Pons (tissue), 1 donor: ENCODE results near the gene THEM5.

Experiments
- DNase-seq: peaks from one replicate; pipeline ENCODE4 v3.0.0-alpha.2; 2016; ENCODE audit warnings: low spot score

THEM5 gene

DNA sequence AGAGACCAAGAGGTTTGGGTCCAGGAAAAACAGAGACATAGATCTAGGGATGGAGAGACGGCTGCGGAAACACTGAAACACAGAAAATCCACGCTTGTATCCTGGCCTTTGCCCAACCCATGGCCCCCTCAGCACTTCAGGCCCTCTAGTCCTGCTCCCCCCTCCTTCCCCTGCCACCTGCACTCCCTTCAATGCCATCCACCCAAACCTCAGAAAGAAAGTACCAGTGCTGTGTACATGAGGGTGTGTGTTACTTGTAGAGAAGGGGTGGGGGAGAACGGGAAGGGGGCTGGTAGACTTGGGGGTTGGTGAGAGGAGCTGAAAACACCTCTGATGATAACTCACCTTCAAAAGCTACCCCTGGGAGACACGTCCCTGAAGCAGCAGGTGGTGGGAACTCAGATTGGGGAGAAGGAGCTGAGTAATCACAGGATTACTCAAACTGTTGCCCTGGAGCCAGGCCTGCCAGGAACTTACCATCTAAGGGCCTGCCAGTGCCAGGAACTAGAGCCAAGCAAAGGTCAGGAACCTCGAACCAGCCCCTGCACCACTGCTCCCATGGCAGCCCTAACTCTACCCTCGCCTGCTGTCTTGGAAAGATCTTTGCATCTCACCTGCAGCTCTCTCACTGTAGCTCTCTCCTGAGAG, 33.4 kb downstream of the THEM5 start:
- DNase-seq = no peak

DNA sequence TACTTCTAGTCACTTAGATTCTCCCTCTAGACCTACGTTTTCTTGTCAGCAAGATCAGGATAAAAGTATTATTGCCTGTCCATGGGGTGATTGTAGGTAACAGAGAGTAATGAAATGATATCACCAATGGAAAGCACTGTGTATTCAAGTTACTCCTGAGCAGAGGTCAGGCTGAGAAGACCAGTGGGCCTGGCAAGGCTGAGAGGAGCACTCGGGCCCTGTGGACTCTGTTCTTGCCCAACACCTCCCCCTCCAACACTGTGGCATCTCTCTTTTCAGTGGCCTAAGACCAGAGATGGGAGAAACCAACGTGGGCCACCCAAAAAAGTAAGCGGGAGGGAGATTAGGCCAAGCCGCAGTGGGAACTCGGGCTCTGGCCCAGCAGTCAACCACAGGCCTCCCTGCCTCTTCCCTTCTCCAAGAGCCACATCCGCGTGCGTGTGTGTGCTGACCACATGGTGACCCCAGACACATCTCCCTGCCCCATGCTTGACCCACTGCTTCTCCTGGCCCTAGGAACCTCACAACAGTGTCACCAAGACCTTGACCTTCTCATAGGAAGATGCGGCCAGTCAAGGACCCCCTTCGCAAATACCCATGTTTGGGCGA, 34.2 kb downstream of the THEM5 start:
- DNase-seq = no peak

DNA sequence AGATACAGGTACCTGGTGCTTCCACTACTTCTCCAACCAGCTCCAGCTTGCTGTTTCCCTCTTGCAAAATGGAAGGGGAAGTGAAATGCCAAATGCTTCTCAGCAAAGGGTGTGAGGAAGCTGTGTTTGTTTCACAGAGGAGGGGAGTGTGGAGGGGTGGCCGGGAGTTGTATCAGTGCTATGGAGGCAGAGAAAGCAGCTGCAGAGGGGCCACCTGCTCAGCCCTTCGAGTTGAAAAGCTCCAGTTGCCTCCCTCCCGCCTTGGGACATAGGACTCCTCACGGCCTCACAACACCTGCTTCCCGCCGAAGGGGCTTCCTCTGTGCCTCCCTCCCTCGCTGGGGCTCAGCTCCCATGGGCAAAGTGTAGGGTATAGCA, 36.2 kb downstream of the THEM5 start:
- DNase-seq = no peak

DNA sequence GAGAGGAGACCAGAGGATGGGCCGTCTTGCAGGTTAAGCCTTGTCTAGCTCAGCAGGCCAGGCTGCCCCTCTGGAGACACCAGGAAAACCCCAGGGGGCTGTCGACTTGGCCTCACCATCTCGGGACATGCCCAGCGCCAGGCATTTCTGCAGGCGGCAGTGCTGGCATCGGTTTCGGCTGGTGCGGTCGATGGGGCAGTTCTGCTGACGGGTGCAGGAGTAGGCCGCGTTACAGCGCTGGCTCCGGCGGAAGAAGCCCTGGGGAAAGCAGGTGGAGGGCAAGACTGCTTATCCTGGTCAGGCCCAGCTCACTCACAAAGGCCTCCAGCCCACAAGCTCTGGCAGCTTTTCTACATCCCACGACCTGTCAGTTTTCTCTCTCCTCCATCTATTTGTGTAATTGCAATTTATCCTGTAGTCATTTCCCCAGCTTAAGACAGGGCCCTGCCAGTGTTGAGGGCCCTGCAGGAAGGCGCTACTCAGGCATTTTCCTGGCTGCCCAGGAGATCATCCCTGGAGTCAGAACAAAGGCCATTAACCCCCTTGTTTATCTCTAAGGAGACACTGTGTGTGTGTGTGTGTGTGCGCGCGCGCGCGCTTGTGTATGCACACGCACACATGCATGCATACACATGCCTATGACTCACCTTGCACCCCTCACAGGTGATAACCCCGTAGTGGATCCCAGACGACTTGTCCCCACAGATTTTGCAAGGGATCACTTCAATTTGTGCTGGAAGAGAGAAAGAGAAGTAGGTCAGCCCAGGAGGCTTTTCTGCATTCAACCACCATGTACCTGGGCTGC, 36.8 kb downstream of the THEM5 start:
- no peak for DNase-seq

DNA sequence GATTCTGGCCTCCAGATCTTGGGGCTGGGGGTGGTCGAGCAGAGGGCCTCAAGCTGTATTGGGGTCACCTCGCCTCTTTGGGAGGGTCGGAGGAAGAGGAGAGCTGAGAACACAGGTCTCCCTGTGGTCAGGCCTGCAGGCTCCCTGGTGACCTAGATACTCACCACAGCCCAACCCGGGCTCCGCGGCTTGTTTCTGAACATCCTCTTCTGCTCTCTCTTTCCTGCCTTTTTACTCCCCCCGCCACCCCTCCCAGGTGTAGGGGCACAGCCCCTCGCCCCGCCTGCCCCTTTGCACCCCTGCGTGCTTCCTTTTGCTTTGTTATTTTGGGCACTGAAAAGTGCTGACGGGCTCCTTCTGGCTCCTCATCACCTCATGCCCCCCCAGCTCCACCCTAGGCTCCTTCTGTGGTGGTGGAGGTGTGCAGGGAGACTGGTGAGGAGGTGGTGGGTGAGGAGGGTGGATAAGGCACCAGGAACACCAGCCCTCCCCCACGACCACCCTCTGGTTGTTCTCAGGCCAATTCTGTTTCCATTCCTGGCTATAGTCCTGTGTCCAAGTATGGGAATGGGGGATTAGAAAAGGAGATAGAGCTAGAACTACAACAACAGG, 37.7 kb downstream of the THEM5 start:
- no peak for DNase-seq

DNA sequence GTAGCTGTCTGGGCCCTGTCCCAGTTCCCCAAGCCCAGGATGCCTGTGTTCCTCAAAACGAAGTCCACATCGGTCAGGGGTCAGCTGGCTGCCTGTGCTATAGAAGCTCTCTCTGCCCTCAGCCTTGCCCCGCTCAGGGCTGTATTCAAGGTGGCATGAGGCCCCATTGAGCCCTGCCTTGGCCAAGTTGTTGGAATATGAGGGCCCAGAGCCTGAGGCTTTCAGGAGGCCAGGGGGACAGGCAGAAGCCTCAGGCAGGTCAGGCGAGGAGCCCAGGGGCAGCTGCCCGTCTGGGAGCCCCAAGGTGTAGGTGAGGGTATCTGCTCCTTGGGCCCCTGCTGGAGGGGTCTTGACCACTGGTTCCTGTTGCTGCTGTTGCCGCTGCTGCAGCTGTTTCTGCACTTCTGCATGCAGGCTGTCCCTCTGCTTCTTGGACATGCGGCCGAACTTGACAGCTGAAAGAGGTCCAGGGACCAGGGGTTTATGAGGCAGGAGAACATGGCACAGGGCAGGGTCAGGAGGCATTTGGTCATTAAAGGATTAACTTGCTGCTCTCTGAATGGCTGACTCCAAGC, 38.5 kb downstream of the THEM5 start:
- no peak for DNase-seq

DNA sequence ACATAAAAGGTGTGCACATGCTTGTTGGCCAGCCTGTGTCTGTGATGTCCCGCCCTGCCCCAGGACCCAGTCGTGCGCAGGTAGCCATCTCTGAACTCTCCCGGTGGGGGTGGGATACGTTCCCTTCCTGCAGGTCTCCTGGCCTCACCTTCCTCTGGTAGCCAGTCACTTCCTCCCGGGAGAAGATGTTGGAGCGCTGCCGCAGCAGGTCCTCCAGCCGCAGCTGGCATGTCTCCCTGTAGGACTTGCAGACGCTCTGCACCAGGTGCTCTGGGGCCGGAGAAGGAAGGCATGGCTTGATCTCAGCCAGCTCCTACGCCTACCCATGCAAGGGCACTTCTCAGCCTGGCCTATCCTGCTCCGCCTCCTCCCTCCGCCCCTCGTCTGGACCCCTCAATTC, 39.1 kb downstream of the THEM5 start:
- DNase-seq = no peak

- no peak for DNase-seq
These were observed 40.1 kb downstream of the THEM5 start for GRCh38 chr1:151813271-151813977.

DNA sequence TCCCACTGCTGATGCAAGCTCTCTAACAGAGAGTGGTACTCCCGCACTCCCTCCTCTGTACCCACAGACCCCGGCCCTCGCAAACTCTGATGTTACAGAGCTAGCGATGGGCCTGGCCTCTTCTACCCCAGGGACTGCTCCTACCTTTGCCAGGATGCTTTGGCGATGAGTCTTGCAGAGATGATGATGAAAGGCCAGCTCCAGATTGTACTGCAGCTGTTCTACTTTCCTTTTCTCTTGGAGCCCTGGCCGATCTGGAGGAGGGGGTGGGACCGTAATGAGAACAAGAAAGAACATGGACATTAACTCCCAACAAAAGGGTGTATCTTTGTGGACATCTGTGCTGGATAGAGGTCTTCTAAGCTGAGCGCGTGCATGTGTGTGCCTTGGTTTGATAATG, 42.3 kb downstream of the THEM5 start:
- no peak for DNase-seq

- no peak for DNase-seq
These were observed 43.4 kb downstream of the THEM5 start for GRCh38 chr1:151809985-151810556.

- peak; percentile 77 for DNase-seq
These were observed 44.1 kb downstream of the THEM5 start for GRCh38 chr1:151809290-151809984.

DNA sequence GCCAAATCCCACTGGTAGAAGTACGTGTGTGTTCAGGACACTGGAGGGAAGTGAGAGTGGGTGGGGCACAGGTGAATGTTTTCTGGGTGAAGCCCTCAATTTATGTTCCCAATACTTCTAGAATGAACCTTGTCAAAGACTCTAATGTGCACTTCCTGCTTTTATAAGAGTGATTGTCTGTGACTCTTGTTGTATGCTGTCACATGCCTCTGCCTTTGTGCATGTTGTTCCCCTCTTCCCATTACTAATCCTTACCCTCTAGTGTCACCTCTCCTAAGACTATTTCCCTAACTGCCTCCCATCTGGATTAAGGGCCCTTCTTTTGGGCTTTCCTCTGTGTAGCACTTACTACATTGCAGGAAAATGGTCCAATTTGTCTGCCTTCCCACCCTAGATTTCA, 45.7 kb downstream of the THEM5 start:
- peak; percentile 29 for DNase-seq

GRCh38 chr1:151807131-151807530, 46.4 kb downstream of the THEM5 start:
- no peak for DNase-seq

DNA sequence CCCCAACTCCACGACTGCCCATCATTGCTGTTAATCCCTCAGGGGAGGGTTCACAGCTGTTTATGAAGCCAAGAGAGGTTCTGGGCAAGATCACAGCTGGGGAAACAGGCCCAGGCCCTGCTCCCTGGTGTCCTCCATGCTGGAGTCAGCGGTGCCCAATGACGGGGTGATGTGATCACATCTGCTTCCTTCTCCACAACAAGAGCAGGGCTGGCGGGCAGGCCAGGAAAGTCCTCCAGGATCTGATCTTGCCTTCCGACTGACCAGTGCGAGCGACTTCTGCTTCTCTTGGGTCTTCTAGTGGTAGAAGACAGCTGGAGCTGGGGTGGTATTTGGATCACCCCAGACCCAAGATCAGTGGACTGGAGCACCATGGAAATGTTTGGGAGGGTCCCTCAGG, 47.3 kb downstream of the THEM5 start:
- no peak for DNase-seq

DNA sequence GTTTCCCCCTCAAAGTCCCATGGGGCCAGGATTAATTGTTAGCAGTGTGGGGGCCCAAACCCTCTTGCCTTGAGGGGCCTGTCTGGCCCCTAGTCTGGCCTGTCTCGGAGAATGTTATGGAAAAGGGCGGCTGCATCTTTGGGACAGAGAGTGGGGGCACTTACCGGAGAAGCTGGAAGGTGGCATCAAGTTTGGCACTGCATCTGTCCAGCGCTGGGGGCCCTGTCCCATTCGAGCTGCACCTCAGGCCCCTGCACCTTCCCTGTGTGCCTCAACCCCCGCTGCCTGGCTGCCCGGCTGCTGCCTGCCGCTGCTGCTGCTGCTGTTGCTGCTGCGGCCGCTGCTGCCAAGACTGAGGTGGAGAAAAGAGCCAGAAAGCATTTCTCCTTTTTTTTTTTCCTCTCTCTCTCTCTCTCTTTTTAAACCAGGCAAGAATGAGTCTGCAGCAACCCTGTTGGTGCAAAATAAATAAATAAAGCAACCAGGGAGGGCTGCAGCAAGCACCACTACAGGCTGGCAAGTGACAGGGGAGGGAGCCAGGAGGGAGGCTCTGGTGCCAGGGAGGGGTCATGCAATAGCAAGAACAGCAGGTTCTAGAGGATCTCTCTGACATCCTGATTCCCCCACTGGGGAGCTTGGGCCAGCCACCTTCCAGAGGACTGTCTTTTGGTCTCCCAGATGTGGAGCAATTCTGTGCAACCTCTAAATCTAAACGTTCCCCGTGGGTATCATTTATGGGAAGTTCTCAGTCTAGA, 48.3 kb downstream of the THEM5 start, which contains the start of gene LINGO4:
LINGO4 (minus strand) TSS at position 354 of the 755 bp plus-strand sequence. CDS start 2,715 bp downstream, outside the sequence.
- DNase-seq = no peak

DNA sequence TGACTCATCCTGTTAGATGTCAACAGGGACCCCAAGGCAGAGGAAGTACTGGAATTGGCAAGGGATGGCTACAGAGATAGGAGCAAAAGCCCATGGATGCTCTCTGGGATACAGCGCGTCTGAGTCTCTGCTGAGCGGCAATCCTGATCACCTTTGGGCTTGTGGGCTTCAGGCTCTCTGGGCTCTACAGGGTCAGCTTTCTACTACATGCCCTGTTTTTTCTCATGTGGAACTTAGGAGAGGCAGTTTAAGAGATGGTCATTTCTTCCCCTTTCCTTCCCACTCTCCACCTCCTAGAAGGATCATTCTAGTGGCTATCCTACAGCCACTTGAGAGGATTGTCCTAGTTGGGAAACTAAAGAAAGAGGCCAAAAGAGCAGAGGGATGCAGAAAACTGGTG, 49.6 kb downstream of the THEM5 start:
- DNase-seq = no peak

DNA sequence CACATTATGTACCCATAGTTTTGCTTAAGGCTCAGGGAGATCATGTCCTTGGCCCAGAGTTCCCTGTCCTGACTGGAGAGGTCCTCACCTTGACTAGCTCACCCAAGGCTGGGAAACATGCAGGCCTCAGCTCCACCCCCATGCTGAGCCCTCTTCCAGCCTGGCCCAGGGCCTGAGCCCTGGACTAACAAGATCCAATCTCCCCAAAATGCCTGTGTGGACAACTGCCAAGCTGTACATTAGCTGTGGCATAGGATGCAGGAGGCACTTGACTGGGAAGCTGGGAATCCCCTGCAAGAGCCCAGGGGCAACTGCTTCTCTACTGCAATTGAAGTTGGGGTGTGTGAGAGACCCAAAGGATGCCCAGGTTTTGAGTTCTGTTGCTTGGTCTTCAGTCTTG, 50.3 kb downstream of the THEM5 start:
- no peak for DNase-seq

DNA sequence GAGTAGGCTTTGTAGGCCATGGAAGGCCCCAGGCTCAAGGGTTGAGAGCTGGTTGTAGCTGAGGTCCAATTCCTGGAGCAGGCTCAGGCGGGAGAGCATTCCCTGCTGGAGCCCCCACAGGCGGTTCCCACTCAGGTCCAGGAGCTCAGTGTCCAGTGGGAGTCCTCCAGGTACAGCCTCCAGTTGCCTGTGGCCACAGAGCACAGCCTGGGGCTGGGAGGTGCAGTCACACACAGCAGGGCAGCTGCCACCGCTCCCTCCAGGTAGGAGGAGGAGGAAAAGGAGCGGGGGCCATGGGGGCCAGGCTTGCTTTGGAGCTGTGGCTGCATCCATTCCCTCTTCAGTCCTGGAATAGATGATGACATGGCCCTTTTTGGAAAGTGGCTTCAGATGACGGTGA, 51.1 kb downstream of the THEM5 start:
- DNase-seq = no peak

DNA sequence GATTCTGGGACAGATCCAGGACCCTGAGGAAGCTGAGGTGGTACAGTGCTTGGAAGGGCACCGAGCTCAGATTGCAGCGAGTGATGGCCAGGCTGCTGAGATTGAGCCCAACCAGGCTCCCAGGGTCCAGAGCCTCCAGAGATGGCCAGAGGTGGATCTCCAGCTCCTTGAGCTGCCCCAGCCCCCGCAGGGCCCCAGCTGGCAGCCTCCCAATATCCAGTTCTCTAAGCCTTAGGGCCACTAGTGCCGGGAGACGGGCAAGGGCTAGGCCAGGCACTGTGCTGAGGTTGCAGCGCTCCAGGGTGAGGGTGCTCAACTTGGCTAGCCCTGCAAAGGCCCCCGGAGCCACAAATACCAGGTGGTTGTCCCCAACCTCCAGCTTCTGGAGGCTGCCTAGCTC, 51.7 kb downstream of the THEM5 start:
- no peak for DNase-seq

DNA sequence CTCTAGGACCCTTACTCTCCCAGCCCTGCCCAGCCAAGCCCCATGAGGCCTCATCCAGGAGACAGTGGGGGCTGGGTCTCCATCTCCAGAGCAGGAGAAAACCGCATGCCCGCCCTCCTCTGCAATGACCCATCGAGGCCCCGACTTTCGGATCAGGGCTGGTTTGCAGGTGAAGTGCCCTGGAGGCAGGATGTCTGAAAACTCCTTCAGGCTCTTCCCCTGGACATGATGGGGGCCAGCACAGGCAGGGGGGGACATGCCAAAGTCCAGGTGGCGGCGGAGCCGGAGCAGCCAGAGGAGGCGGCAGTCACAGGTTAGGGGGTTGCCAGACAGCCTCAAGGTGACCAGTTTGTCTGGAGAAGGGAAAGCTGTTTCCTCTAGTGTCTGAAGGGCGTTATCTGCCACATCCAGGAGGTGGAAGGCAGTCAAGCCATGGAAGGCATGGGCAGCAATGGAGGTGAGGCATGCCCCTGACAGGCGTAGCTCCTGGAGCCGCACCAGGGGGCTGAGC, 52.1 kb downstream of the THEM5 start:
- no peak for DNase-seq
